Hippocampal formation (tissue), 2 donors: ENCODE data around the gene CHTF18.
"Not testable (repeated sequence)": the region's sequence is repeated elsewhere in the genome, so short reads cannot be mapped to it uniquely, and the experiment has no call there.

Source experiments
- DNase-seq, 2 donors: peaks; one replicate each; lab custom pipeline; 2025; lab: John Stamatoyannopoulos, UW

CHTF18 gene

DNA sequence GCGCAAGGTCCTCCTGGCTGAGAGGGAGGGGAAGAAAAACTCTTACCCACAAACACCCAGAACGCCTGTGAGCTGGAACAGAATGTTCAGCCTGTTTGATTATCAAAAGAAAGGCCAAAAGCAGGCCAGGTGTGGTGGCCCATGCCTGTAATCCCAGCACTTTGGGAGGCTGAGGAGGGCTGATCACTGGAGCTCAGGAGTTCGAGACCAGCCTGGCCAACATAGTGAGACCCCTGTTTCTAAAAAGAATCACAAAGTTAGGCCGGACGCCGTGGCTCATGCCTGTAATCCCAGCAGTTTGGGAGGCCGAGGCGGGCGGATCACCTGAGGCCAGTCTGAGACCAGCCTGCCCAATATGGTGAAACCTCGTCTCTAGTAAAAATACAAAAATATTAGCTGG lies 12.1 kb upstream of the CHTF18 start:
- not testable (repeated sequence) for DNase-seq

DNA sequence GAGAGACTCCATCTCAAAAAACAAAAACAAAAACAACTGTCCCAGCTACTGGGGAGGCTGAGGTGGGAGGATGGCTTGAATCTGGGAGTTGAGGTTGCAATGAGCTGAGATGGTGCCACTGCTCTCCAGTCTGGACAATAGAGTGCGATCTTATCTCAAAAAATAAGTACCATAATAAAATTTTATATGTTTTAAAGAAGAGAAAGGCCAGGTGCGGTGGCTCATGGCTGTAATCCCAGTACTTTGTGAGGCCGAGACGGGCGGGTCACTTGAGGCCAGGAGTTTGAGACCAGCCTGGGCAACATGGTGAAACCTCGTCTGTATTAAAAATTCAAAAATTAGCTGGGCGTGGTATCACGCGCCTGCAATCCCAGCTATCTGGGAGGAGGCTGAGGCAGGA lies 11.6 kb upstream of the CHTF18 start:
- no peak for DNase-seq

DNA sequence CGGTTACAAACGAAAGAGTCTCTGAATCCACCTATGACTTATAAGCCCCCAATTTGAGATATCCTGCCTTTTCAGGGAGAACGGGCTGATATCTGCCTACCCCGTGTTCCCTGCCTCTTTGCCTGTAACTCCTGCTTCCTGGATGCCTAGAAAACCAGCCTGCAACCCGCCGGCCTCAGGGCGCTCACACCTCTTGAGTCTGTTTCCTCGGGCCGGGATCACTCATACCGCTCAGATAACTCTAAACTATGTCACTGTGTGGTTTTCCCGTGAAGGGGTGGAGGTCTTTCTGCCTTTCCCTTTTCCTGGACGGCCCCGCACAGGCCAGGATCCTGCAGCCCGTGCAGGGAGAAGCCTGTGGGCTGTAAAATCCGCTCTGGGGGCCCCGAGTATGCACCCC lies 10.6 kb upstream of the CHTF18 start:
- no peak for DNase-seq

DNA sequence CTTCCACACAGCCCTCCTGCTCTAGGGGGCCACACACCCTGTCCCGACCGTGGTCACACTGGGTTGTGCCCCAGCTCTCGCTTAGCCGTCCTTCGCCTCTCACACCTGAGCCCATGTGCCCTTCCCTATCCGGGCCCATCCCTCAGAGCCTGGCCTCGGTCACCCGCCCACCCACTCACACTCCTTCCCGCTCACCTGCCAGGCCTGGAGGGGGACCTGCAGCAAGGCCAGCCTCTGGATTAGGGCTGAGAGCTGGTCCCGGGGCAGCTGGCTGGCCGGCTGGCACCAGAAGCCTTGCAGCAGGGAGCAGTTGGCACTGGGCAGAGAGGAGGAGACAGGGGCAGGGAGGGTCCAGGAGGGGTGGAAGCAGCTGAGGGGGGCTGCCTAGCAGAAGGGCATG lies 10.0 kb upstream of the CHTF18 start:
- no peak for DNase-seq

DNA sequence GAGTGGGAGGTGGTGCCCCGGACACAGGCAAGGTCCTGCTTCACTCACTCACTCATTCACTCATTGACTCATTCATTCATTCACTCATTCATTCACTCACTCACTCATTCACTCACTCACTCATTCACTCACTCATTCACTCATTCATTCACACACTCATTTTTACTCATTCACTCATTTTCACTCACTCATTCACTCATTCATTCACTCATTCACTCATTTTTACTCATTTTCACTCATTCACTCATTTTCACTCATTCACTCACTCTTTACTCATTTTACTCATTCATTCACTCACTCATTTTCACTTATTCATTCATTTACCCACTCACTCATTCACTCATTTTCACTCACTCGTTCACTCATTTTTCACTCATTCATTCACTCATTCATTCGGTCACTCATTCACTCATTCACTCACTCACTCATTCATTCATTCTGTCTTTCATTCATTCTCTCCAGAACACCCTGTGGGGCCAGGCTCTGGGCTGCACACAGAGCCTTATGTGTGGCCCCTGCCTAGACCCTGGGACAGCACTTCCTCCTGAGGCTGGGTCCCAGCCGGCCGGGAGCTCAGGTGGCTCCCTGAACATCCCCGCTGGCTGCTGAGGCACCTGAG lies 9.4 kb upstream of the CHTF18 start:
- DNase-seq = no peak

DNA sequence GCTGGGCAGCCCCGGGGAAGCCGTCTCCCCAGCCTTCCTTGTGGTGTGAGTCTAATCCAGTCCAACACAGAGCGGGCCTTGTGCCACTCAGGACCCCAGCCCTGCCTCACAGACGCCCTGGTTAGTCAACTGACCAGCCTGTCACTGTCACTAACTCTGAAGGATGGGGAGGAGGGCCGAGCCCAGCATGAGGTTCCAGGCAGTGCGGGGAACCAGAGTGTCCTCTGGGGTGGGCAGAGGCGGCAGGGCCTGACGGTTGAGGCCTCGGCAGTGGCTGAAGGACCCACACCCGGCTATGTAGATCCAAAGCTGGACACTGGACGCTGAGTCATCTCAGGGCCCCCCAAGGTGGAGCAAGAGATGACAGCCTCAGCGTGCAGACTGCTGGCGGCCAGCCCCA lies 8.9 kb upstream of the CHTF18 start:
- DNase-seq = no peak

DNA sequence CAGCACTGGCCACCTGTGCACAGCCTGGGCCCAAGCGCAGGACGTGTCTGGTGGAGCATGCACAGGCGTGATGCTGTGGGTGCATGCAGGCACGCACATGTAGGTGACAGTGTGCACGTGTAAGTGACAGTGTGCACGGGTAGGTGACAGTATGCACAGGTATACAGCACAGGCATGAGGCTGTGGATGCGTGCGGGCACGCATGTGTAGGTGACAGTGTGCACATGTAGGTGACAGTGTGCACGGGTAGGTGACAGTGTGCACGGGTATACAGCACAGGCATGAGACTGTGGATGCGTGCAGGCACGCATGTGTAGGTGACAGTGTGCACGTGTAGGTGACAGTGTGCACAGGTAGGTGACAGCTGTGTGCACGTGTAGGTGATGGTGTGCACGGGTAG lies 8.1 kb upstream of the CHTF18 start:
- DNase-seq = no peak

DNA sequence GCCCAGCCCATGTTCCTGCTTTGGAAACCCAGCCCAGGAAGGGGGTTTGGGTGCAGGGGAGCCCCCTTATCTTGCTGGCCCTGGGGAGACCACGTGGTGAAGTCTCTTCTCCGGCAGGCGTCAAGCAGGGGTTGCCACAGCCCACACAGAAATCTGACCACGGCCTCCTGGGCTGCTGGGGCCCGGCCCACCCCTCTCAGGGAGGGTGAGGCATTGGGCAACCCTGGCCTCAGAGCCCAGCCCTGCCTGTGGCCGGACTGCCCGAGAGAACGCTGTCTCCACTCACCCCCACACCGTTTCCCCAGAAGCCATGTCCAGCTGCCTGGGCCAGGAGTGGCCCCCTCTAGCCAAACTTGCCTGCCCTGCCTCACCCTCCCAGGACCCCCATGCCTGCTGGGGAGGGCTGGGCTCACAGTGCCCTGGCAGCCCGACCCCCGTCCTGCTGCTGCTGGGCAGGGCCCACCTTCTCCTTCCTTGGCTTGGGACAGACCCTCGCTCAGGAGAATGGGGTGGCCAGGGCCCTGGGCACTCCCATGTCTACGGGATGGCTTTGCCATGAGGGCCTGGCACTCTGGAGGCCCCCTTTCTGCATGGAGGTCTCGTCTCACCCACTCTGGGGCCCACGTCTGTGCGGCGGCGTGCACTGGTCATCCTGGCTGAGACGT lies 6.9 kb upstream of the CHTF18 start:
- DNase-seq = no peak

DNA sequence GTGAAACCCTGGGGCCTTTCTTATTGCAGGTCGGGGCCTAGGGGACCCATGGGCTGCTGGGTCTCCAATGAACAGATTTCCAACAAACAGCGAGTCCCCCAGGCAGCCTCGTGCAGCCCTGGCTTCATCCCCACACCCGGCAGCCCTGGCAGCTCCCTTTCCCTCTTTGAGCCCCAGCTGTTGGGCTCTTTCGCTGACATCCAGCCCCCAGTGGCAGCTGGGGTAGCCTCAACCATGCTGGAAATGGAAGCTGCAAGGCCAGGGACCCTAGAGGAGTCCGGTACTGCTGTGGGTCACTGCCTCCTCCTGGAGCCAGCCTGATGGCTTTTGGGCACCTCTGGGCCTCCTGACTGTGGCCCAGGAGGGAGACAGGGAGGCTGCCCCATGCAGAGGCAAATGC lies 6.2 kb upstream of the CHTF18 start:
- DNase-seq = no peak

DNA sequence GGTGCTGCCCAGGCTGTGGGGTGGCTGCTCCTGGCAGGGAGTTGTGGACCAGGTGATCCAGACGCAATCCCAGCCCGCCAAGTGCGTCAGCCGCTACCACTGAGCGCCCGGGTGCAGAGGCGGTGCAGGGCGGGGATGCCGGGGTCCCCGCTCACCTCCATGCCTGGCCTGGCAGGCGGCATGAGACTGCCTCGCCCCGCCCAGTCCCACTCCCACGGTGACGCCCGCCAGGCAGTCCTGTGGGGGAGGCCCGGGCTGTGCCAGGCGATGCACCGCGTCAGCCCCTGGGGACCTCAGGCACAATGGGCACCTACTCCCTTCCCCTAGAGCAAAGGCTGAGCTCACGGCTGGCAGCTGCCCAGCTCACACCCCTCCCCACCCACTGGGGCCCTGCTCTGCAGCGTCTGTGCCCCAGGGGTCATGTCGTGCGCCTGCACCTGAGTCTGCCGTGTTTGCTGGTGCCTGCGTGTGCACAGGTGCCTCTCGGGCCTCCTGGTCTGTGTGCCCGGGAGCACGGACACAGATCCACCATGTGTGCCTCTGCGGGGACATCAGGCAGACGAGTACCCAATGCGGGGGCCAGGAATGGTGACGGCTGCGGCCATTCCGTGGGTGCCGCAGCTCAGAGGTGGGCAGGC lies 5.5 kb upstream of the CHTF18 start:
- DNase-seq = no peak

DNA sequence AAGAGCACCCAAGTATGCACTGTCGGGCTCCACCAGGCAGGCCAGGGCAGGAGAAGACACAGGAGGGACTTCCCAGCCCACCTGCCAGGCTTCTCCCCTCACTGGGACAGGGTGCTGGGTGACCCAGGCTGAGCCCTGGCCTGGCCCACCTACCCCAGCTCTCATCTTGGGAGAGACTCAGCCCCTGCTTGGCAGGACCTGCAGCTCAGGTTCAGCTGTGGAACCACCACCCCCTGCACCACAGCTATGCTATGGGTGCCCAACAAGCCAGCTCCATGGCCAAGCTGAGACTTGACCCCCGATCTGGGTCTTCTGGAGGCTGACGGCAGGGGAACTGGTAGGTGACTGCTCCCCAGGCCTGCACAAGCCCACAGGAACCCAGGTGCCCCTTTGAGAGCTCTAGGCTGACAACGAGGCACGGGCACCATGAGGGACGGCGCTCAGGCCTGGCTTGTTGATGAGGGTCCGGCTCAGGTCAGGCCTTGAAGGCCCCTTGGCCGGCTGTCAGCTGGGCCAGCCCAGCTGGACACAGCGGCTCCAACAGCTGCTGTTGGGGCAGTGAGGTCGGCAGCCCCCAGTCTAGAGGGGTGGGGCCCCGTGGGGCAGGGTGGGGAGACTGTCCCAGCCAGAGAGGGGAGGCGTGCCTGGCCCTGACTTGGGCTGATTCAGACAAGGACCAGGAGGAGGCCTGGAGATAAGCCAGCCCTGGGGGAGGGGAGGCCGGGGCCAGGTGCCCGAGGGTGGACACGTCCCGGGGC lies 4.8 kb upstream of the CHTF18 start:
- no peak for DNase-seq

DNA sequence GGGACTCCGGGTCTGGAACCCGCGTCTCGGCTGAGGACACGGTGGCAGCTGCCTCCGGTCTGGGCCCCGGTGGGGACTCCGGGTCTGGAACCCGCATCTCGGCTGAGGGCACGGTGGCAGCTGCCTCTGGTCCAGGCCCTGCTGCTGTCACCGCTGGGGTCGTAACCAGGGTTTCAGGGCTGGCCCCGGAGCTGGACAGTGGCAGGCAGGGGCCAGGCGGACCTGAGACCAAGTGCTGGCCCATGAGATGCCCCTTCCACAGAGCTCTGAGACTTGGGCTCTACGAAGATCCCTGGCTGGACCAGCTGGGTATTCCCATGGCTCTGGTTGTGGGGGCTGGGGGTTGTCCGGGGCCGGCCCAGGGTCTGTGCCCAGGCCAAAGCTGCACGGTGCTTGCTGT lies 4.0 kb upstream of the CHTF18 start:
- DNase-seq = no peak

DNA sequence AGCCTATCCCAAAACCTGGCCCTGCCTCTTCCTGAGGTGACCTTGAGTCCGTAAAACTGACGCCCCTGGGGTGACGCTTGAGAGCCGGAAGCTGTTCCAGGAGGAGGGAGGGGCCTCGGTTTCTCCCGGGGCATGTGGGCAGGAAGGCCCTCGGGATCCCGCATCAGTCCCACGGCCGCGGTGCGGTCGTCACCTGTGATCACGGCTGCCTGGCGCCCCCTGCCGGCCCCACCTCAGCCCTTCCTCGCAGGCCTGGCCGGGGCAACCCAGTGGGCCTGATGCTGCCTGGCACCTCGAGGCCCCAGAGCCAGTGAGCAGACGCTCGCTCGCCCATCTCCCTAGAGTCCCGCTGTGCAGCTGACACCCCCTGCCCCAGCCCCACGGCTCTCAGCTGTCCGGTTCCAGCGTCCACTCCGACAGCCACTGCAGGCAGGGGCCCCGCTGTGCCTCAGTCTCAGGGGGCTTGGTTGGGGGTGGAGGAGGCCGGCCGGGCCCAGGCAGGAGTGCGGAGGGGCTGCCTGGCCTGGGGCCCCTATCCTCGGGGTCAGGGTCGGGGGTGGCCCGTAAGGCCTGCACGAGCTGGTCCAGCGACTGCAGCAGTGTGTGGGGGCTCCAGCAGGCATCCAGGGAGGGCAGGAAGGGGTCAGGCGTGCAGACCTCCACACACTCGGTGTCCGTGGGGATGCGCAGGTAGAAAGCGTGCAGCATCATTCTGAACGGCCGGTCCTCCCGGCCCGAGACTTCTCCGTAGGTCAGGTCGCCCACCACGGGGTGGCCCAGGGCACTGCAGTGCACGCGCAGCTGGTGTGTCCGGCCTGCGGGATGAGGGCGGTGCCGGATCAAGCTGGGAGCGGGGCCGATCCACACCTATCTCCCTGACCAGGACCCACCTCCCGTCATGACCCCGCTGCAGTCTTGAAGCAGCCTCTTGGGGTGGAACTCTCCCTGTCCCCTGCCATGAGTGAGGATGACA lies 2.6 kb upstream of the CHTF18 start:
- DNase-seq = peak in 1 of 2 donors; percentile 25

DNA sequence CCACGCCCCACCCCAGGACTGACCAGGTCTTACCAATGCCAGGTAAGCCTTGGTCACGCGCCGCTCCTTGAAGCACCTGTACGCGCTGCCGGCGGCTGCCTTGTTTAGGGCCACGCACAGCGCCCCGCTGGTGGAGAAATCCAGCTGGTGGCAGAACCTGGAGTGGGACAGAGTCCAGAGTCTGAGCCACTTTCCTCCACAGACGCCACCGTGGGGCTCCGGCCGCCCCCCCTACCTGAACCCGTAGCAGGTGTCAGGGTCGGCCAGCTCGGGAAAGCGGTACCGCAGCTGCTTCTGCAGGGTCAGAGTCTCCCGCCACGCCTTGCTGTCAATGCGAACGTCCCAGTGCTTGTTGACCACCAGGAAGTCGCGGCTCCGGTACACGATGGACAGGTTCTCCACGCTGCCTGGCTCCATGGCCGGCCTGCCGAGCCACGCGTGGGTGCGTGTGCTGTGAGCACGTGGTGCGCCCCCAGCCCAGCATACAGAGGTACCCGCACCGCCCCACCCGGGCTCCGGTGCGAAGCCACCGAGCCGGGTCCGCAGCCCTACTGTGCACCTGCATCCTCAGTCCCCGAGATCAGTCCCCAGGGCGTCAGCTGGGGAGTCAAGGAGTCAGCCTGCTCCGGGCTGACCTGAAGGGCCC lies 976 bp upstream of the CHTF18 start:
- no peak for DNase-seq

DNA sequence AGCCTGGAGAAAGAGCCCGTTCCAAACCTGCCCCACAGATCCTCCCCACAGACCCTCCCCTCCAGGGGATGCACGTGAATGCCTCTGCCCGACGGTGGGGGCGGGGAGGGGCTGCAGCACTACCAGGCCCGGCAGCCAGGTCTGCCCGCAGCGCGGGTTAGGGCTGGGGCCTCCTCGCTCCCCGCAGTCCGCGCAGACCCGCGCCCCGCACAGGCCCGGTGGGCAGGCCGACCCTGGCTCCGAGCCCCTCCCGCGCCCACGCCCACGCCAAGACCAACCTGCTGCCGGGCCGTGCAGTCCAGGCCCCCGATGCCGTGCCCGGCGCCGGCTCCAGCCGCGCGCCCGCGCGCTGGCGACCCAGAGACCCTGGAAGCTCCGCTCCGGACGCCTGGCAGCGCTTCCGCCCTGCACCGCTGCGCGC lies 432 bp upstream of the CHTF18 start, which contains the start of gene RPUSD1:
RPUSD1 (minus strand) TSS at position 404 of the 421 bp plus-strand sequence. CDS start 644 bp downstream, outside the sequence.
- no peak for DNase-seq

DNA sequence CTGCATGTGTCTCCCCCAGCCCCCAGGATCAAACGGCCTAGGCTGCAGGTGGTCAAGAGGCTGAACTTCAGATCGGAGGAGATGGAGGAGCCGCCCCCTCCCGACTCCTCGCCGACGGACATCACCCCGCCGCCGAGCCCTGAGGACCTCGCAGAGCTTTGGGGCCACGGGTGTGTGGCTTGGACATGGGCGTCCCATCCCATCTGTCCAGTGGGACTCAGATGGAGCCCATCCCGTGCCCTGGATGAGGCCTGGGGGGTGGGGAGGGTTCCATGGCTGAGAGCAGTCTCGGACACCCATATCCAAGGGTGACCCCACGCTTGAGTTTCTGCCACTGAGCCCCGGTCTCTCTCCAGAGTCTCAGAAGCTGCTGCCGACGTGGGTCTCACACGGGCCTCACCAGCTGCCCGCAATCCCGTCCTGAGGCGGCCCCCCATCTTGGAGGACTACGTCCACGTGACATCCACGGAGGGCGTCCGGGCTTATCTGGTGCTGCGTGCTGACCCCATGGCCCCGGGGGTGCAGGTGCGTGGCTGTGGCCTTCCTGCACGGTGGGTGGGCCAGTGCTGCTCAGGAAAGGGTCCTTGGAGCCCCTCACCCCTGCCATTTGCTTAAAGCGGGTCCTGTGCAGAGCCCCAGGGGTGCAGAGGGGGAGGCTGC lies 901 bp downstream of the CHTF18 start:
- DNase-seq = no peak

DNA sequence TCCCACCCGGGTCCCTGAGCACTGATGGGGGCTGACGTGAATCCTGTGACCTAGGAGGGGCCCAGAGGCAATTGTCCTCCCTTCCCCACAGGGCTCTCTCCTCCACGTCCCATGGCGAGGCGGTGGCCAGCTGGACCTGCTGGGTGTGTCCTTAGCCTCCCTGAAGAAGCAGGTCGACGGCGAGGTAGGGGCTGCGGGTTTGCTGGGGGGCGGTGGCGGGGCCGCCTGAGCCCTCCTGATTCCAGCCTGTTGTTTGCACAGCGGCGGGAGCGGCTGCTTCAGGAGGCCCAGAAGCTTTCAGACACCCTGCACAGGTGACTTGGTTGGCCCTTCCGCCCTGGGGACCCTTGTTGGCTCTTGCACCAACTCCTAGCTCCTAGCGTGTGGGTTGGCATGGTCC lies 1.7 kb downstream of the CHTF18 start:
- no peak for DNase-seq

DNA sequence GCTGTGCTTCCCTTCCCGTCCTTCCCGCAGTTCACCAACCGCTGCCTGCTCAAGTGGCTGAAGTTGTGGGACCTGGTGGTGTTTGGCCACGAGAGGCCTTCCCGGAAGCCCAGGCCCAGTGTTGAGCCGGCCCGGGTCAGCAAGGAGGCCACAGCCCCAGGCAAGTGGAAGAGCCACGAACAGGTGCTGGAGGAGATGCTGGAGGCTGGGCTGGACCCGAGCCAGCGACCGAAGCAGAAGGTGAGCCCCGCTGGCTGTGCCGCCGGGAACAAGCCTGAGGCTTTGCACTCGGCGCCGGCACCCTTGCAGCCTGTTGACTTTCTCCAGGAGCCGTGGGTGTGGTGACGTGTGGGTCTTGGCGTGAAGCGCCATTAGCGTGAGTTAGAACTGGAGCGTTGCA lies 2.7 kb downstream of the CHTF18 start:
- DNase-seq = no peak

DNA sequence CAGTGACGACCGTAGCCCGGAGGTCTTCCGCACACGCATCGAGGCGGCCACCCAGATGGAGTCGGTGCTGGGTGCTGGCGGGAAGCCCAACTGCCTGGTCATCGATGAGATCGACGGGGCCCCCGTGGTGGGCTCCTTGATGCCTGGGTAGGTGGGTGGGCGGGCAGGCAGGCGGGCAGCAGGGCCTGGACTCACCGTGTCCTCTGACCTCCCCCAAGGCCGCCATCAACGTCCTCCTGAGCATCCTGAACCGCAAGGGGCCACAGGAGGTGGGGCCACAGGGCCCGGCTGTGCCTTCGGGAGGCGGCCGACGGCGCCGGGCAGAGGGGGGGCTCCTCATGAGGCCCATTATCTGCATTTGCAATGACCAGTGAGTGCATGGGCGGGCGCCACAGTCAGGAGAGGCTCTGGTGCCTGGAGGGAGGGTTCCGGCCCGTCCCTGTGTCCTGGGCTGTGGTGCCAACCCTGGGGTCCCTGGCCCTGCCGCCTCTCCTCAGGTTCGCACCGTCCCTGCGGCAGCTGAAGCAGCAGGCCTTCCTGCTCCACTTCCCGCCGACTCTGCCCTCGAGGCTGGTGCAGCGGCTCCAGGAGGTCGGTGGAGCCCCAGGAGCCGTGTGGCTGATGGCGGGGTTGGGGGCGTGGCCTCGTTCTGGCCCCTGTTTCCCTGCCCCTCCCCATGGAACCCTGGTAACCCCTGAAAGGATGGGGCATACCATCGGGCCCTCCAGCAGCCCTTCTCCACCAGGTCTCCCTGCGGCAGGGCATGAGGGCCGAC lies 4.0 kb downstream of the CHTF18 start:
- no peak for DNase-seq

DNA sequence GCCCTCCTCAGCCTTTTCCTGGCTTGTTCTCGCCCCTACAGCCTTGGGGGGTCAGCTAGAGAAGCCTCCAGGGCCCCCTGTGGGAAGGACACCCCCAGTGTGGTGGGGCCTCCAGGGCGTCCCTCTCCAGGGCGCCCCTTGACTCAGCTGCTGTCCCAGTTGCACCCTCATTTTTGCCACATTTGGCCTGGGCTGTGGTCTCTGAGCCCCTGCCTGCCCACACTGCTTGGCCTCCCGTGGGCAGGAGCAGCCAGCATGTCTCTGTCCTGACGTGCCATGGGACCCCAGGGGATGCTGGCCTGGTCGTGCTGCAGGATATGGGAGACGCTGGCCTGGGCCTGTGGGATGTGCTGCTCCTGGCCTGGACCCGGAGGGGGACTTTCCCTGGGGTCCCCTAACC lies 5.0 kb downstream of the CHTF18 start:
- DNase-seq = no peak
